CD14-positive monocyte (primary cell): ENCODE data around the gene FAM222B. TPM values are rescaled to one million over a fixed set of nuclear protein-coding genes. Genes with fewer than 3 reads are reported as not detected.

Source experiments
- DNase-seq, 3 donors: peaks; one replicate each; pipeline ENCODE4 v3.0.0-alpha.2; 2011 to 2022
- H2AFZ ChIP-seq: 2 replicates; pipeline ENCODE4 v1.6.0; 2012; ENCODE audit warnings: mild to moderate bottlenecking, low read depth, low read length, inconsistent platforms; ENCODE audit not compliant: insufficient read depth, poor library complexity, severe bottlenecking
- H3K27ac ChIP-seq, 2 donors: 1 replicate in 1 of 2; 2 replicates in 1 of 2; pipeline ENCODE4 v1.5.1; 2012 to 2013; ENCODE audit warnings: low read length in 2 of 2, control low read depth in 1 of 2, inconsistent platforms in 1 of 2, low read depth in 1 of 2, mild to moderate bottlenecking in 1 of 2
- H3K27me3 ChIP-seq, 2 donors: one replicate each; pipeline versions ENCODE4 v1.6.0 to v1.6.1; 2011 to 2013; ENCODE audit warnings: low read length in 2 of 2; ENCODE audit not compliant: control insufficient read depth in 2 of 2, insufficient read depth in 2 of 2
- H3K36me3 ChIP-seq, 2 donors: replicated peaks in 1 of 2; 1 replicate in 1 of 2; 2 replicates in 1 of 2; pipeline versions ENCODE4 v1.5.1 to v1.6.1; 2012 to 2013; ENCODE audit warnings: low read length in 2 of 2, control low read depth in 1 of 2, inconsistent platforms in 1 of 2, mild to moderate bottlenecking in 1 of 2; ENCODE audit not compliant: insufficient read depth in 2 of 2, control insufficient read depth in 1 of 2
- H3K4me1 ChIP-seq, 2 donors: 1 replicate in 1 of 2; 2 replicates in 1 of 2; pipeline versions ENCODE4 v1.5.1 to v1.6.1; 2012 to 2013; ENCODE audit warnings: low read length in 2 of 2, control low read depth in 1 of 2, inconsistent platforms in 1 of 2, mild to moderate bottlenecking in 1 of 2, moderate library complexity in 1 of 2; ENCODE audit not compliant: insufficient read depth in 2 of 2, control insufficient read depth in 1 of 2
- H3K4me2 ChIP-seq: replicated peaks from 2 replicates; pipeline ENCODE3; 2012; ENCODE audit warnings: low read length, moderate library complexity, mild to moderate bottlenecking; ENCODE audit not compliant: poor library complexity, severe bottlenecking; ENCODE audit errors: extremely low read depth
- H3K4me3 ChIP-seq, 3 experiments: fragments of 200-600 bp in 1 of 3; sonication (generic) in 1 of 3; replicated peaks in 1 of 3; 1 replicate in 2 of 3; 2 replicates in 1 of 3; pipeline ENCODE4 v1.5.1; 2011 to 2013; ENCODE audit warnings: low read length in 3 of 3, mild to moderate bottlenecking in 3 of 3, control low read depth in 2 of 3, low read depth in 2 of 3, inconsistent platforms in 1 of 3, moderate library complexity in 1 of 3
- H3K79me2 ChIP-seq: 2 replicates; pipeline ENCODE4 v1.6.0; 2012; ENCODE audit warnings: mild to moderate bottlenecking, control low read depth, inconsistent platforms, low read length, moderate library complexity; ENCODE audit not compliant: insufficient read depth
- H3K9ac ChIP-seq: 2 replicates; pipeline ENCODE4 v1.6.0; 2017; ENCODE audit warnings: low read length, mild to moderate bottlenecking; ENCODE audit not compliant: insufficient read depth, poor library complexity, severe bottlenecking
- H3K9me3 ChIP-seq, 2 donors: replicated peaks in 1 of 2; 1 replicate in 1 of 2; 2 replicates in 1 of 2; pipeline versions ENCODE4 v1.5.1 to v1.6.1; 2012 to 2013; ENCODE audit warnings: low read length in 2 of 2, control low read depth in 1 of 2; ENCODE audit not compliant: control insufficient read depth in 1 of 2, insufficient read depth in 1 of 2
- H4K20me1 ChIP-seq: 2 replicates; pipeline ENCODE4 v1.6.0; 2012; ENCODE audit warnings: mild to moderate bottlenecking, low read length, control low read depth, moderate library complexity; ENCODE audit not compliant: insufficient read depth
- H3K27ac Mint-ChIP-seq, 7 donors: one replicate each; pipeline ENCODE4 v1.8.0; 2020; ENCODE audit warnings: mild to moderate bottlenecking in 7 of 7, mixed read lengths in 7 of 7, moderate library complexity in 6 of 7, inconsistent platforms in 2 of 7
- H3K27me3 Mint-ChIP-seq, 3 donors: one replicate each; pipeline ENCODE4 v1.8.0; 2021 to 2022; ENCODE audit warnings: low read depth in 3 of 3, mild to moderate bottlenecking in 3 of 3, mixed read lengths in 3 of 3, moderate library complexity in 3 of 3, inconsistent platforms in 1 of 3
- H3K36me3 Mint-ChIP-seq, 2 donors: one replicate each; pipeline ENCODE4 v1.8.0; 2020; ENCODE audit warnings: mixed read lengths in 2 of 2, inconsistent platforms in 1 of 2, mild to moderate bottlenecking in 1 of 2
- H3K4me1 Mint-ChIP-seq: one replicate; pipeline ENCODE4 v1.8.0; 2020; ENCODE audit warnings: mild to moderate bottlenecking, mixed read lengths
- H3K4me3 Mint-ChIP-seq, 2 donors: one replicate each; pipeline ENCODE4 v1.8.0; 2020; ENCODE audit warnings: mild to moderate bottlenecking in 2 of 2, mixed read lengths in 2 of 2, moderate library complexity in 1 of 2
- H3K9me3 Mint-ChIP-seq, 7 donors: one replicate each; pipeline ENCODE4 v1.8.0; 2020 to 2022; ENCODE audit warnings: mixed read lengths in 7 of 7, mild to moderate bottlenecking in 6 of 7, moderate library complexity in 6 of 7, inconsistent platforms in 2 of 7
- CTCF ChIP-seq: fragments of 200-600 bp; IDR thresholded peaks from one replicate; pipeline ENCODE4 v1.8.0; 2022; ENCODE audit warnings: antibody characterized with exemption, mild to moderate bottlenecking
- WGBS: methylation state at CpG from one replicate; pipeline ENCODE4 v1.1.5; 2013; ENCODE audit warnings: missing lambda C conversion rate; ENCODE audit not compliant: insufficient coverage; 5-methylcytosine and 5-hydroxymethylcytosine counted together
- intact Hi-C, 2 donors: fragments of 100-400 bp; cut with micrococcal nuclease; formaldehyde crosslinking; loops; one replicate each; pipeline versions ENCODE4 v1.15.0 to v1.15.1; 2023
- polyA plus RNA-seq, 3 donors: library from polyadenylated mRNA; depleted of rRNA in 1 of 3; unstranded in 2 of 3; stranded (reverse) in 1 of 3; fragments of 300-500 nt in 2 of 3; fragments of >200 nt in 1 of 3; fragmentation: Illumina TruSeq in 2 of 3; gene quantifications; 1 replicate in 2 of 3; 2 replicates in 1 of 3; pipeline ENCODE4 v1.2.3, GENCODE V29; 2012 to 2021

The FAM222B gene
- polyA plus RNA-seq, 3 donors, result 1.5 to 8.6 (median 1.9) TPM

GRCh38 chr17:28750178-28751047, 92.2 kb downstream of the FAM222B start:
- peaks cover 2 to 12% (median 12%) of the 10 kb centered on the region in 3 donors for H3K27me3 Mint-ChIP-seq
- Histone ChIP-seq H3K4me1 (peaks cover 3 to 5% of the 10 kb centered on the region in 2 donors), H3K9ac (no peak overlapping the region), H3K4me2 (no peak overlapping the region), H2AFZ (no peak overlapping the region), H3K4me3 (no peak overlapping the region), H3K27me3 (peaks cover 0 to 3% of the 10 kb centered on the region in 2 donors), H3K27ac (no peak overlapping the region), H3K79me2 (no peaks in the 10 kb centered on the region), H4K20me1 (peaks cover 8% of the 10 kb centered on the region), H3K36me3 (no peaks in the 10 kb centered on the region), H3K9me3 (no peaks in the 10 kb centered on the region)
- WGBS, result 48% methylated on average over 16 of the region's 20 CpGs
- intact Hi-C loops, result loop anchor here (1.0 kb wide), 2 partner anchors 23 to 24 kb away; partner anchors contain the start of gene TLCD1 (in 1 of the 2)
- H3K27ac Mint-ChIP-seq, result no peak overlapping the region
- peaks cover 6 to 7% of the 10 kb centered on the region in 2 donors for H3K36me3 Mint-ChIP-seq
- peaks cover 3% of the 10 kb centered on the region for H3K4me1 Mint-ChIP-seq
- H3K9me3 Mint-ChIP-seq, result no peaks in the 10 kb centered on the region
- peak; percentile 84 to 91 (median 89) for DNase-seq
- H3K4me3 Mint-ChIP-seq, result no peak overlapping the region
- peak; percentile 99 for TF ChIP-seq CTCF

DNA sequence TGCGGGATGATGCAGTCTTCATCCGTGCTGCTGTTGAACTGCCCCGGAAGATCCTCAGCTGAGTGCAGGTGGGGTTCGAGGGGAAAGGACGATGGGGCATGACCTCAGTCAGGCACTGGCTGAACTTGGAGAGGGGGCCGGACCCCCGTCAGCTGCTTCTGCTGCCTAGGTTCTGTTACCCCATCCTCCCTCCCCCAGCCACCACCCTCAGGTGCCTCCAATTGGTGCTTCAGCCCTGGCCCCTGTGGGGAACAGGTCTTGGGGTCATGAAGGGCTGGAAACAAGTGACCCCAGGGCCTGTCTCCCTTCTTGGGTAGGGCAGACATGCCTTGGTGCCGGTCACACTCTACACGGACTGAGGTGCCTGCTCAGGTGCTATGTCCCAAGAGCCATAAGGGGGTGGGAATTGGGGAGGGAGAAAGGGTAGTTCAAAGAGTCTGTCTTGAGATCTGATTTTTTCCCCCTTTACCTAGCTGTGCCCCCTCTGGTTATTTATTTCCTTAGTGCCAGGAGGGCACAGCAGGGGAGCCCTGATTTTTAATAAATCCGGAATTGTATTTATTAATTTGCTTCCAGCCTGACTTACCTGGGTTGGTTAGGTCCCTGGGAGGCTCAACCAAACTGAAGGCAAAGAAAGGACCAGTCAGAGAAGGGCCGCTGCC, 92.9 kb downstream of the FAM222B start:
- Histone ChIP-seq H4K20me1 (peaks cover 13% of the 10 kb centered on the region), H2AFZ (no peak overlapping the region), H3K4me1 (peaks cover 11 to 12% of the 10 kb centered on the region in 2 donors), H3K36me3 (no peaks in the 10 kb centered on the region), H3K27me3 (peaks cover 2 to 10% of the 10 kb centered on the region in 2 donors), H3K4me2 (no peak overlapping the region), H3K4me3 (no peak overlapping the region), H3K79me2 (no peaks in the 10 kb centered on the region), H3K9me3 (no peaks in the 10 kb centered on the region), H3K9ac (no peak overlapping the region), H3K27ac (no peak overlapping the region)
- peaks cover 0 to 5% (median 0%) of the 10 kb centered on the region in 7 donors for H3K9me3 Mint-ChIP-seq
- H3K27ac Mint-ChIP-seq, result no peak overlapping the region
- intact Hi-C loops, result loop anchor here (1.0 to 10.0 kb wide), 3 partner anchors 22 to 205 kb away; partner anchors contain the start of genes PHF12 (in 1 of the 2) and TLCD1 (in 1 of the 2)
- H3K4me3 Mint-ChIP-seq, result no peak overlapping the region
- TF ChIP-seq CTCF, result no peak
- H3K4me1 Mint-ChIP-seq, result peaks cover 10% of the 10 kb centered on the region
- no peak for DNase-seq
- peaks cover 7 to 8% of the 10 kb centered on the region in 2 donors for H3K36me3 Mint-ChIP-seq
- peaks cover 5 to 20% (median 15%) of the 10 kb centered on the region in 3 donors for H3K27me3 Mint-ChIP-seq
- WGBS, result 66% methylated on average over 7 of the region's 11 CpGs
